Right lung (tissue), 5 donors: ENCODE data around the gene GNMT. TPM values are rescaled to one million over a fixed set of nuclear protein-coding genes. Genes with fewer than 3 reads are reported as not detected.
"Not testable (repeated sequence)": the region's sequence is repeated elsewhere in the genome, so short reads cannot be mapped to it uniquely, and the experiment has no call there.

Experiments used
- DNase-seq, 2 donors: peaks; one replicate each; pipeline ENCODE4 v3.0.0-alpha.2; 2013
- polyA plus RNA-seq, 5 donors: library from polyadenylated mRNA; unstranded; fragments of 120-200 nt; gene quantifications; one replicate each; pipeline versions ENCODE4 v1.2.1 to v1.2.3, GENCODE V29; 2013; ENCODE audit warnings: inconsistent platforms in 1 of 5, low replicate concordance in 1 of 5; ENCODE audit not compliant: insufficient read length in 5 of 5, insufficient read depth in 1 of 5

Gene GNMT
- polyA plus RNA-seq, 5 donors: 0.83 to 1.6 (median 1.3) TPM

DNA sequence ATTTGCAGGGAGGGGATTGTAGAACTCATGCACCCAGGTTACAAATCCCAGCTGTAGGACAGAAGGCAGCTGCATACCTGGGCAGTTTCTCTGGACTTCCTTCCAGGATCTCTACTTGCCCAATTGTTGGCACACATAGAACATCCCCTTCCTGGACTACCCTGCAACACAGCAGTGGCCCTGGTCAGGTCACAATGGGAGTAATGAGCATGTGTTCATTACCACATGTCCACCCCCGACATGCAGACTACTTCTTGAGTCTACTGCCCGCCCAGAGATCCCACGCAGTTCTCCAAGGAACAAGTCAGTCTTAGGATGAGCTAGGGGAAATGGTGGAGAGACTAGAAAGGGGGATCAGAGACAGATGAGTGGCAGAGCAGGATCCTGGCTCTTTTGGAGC lies 13.4 kb downstream of the GNMT start:
- no peak for DNase-seq

DNA sequence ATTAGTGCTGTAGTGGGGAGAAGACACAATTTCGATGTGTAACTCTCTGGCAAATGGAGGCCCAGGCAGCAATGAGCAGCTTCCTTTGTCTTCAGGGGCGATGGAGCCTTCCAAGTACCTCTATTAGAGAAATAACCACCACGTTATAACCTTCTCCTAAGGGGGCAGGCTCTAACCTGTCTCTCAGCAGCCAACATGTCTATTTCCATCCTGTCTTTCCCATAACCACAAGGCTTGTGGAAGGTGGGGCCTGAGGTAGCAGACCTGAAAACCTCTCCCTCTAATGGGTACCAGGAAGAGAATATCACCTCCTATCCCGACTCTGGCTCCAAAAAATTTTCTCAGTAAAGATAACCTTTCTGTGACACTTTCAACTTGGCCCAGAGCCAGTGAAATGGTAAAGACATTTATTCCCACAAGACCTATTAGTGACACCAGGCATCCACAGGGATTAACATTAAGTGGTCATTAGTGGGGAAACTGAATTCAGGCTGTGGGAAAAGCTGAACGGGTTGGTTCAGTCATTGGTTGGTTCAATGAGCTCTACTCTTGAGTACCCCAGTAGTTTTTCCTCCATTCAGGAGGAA lies 14.5 kb downstream of the GNMT start:
- no peak for DNase-seq

DNA sequence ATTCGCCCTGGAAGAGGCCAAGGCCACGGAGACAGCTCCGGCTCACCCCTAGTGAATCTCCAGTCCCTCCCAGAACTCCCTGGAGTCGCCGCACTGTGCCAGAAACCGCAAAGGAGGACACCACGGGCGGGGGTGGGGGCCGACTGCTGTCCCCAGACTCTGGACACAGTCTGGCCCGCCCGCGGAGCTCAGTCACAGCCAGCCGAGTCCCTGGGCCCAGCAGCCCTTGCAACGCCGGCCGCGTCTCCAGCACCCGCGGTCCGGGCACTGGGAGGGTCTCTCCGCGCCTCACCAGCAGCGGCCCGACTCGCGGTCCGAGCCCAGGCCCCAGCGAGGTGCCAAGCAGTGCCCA lies 17.9 kb downstream of the GNMT start:
- DNase-seq: no peak

DNA sequence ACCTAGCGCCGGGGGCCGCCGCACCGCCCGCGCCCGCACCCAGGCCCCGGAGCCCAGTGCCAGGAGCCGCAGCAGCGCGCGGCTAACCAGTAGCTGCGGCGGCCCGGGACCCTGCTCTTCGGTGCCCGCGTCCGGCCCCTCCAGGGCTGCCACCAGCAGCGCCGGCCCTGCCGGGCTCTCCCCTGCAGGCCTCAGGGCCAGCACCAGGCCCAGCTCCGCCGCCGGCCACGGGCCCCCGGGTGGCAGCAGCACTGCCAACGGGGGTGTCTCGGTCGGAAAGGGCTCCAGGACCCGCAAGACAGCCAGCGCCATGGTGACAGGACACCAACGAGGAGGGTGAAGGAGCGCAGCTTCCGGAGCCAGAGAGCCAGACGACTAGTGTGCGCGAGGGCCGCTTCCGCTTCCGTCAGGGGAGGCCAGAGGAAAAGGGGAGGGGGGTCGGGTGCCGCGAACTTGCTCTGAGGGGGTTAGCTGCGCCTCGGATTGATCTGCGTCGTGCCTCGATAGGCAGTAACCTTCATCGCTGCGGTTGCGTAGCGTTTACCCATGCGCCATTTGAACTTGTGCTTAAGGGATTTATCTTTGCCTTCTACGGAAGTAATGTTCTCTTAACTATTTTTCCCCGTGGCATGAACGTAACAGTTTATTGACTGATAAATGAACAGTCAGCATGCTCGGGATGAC lies 18.4 kb downstream of the GNMT start, which contains the start of gene PEX6:
TSS of gene PEX6 (minus strand) at position 343 of the 684 bp plus-strand sequence. CDS start at position 312, 31 bp downstream.
- peak; percentile 79 to 85 for DNase-seq

DNA sequence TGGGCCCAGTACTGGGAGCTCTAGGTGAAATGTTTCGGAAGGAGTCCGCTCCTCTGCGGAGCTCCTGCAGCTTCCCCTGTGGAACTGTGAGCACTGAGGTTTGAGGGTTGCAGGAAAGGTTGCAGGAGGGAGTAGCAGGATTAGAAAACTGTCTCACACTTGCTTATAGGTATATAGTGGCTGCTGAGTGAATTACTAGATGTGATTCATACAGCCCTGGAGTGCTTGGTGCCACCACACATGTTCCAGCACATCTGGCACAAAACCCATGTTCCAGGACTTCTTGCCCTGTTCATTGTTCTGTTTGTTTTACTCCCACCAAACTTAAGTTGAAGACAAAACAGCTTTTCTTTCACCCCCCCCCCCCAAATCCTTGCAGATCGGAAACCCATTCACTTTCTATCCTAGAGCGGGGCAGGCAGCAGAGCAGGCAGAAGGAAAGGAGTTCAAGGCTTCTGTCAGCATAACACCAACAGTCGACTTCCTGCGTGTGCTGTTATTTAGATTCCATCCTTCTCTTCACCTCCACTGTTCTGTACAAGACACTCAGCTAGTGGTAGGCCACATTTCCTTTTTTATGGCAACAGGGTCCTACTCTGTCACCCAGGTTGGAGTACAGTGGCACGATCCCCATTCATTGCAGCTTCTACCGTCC lies 19.1 kb downstream of the GNMT start:
- no peak for DNase-seq

DNA sequence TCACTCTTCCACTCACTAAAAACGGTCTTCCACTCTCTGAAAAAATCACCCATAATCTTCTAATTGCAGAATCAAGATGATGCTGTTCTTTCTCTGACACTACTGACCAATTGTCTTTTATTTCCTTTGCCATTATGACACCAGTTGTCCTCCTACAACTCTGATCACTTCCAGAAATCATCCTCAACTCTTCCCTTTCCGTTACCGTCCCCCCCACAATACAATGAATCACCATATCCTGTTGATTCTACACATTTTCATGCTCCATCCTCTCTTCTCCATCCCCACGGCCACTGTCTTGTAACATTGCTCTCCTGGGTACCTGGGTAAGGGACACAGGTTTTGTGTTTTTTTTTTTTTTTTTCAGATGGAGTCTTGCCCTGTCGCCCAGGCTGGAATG lies 21.3 kb downstream of the GNMT start:
- no peak for DNase-seq

DNA sequence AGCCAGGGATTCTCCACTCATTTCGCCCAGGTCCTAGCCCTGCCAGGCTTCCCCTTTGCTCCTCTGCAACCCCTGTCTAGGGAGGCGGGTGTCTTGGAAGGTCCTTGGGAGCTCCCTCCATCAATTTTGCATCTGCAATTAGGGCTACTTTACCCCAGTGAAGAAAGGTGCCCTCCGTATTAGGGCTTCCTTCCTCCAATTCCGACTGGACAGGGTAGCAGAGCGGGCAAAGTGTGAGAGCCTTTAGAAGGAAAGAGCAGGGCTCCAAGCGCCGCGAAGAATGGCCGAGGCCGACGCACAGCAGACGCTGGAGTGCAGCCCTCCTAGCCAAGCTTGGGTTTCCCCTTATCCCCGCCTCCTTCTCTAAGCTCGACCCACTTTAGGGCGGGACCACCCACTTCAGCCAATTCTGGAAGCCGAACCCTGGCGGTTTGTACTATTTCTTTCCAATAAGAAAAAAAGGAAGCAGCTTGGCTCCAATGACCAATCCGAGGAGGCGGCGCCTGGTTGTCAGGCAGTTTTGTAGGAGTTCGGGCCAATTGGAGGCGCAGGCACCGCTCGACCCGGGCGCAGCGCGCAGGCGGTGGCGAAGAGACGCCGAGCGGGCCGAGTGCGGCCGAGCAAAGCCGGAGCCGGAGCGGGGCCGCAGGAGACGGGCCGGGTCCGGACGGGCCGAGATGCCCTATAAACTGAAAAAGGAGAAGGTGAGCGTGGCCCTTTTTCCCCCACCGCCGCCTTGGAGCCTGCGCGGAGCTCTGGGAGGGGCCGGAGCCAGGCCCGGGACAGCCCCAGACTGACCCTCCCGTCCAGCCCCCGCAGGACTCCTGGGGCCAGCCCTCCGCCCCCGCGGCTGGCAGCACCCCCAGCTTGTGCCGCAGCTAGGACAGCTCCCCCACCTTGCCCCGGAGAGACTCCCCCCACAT lies 23.7 kb downstream of the GNMT start, which contains the start of gene PPP2R5D:
TSS of gene PPP2R5D (plus strand) at position 570 of the 923 bp plus-strand sequence. CDS start at position 678, 108 bp downstream.
- peak; percentile 95 to 98 for DNase-seq

DNA sequence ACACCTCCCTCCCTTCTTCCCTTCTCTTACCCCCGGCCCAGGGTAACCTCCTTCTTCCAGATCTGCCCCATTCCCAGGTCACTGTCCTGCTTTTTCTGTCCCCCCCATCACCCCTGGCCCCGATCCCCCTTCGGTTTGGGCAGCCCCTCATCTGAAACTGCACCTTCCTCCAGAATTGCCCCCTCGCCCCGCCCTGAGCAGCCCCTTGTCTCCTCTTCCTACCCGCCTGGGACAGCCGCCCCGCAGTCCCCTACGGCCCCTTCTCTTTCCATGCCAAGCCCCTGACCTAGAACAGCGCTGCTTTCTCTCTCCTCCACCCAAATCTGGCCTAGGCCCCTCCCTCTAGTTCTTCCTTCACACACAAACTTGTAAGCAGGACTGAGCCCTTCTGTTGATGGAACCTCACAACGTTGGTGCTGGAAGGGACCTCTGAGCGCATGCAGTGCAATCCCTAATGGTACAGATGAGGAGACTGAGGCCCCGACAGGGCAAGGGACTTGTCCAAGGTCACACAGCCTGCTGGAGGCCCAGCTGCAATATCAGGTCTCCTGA lies 24.4 kb downstream of the GNMT start:
- DNase-seq: no peak

DNA sequence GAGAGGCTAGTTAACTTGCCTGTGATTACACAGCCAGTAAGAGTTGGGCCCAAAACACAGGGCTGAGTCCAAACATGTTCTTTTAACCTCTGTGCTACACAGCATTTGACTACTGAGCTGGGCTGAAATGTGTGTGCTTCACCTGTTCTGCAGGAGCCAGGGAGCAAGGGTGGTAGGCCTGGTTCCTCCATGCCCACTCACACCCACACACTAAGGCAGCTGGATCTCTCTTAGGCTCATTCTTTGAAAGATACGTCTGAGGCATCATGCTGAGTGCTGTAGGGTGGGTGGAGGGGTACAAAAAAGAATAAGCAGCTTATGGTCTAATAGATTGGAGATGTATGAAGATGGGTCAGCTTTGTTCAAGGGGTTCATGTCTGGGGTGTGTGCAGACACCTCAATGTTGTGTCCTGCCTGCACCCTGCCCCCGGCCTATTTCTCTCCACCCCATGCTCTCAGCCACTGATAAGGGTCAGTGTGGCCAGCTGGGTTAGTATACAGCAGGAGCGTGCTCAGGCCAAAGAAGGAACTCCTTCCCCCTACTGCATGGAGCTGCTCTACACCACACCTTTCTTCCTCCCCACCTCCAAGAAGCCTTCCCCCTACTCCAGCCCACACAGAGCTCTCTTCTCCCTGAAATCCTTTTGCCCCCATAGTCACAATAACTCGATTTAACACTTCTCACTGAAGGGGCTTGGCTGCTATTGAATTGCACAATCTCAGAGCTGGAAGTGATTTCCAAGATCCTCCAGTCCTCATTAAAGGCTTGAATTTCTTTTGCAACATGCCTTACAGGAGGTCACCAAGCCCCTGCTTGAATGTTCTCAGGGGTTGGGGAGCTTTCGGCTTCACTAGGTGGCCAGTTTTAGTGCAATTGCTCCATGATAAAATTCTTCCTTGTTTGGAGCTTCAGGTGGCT lies 27.2 kb downstream of the GNMT start:
- peak in 1 of 2 donors; percentile 24 for DNase-seq

DNA sequence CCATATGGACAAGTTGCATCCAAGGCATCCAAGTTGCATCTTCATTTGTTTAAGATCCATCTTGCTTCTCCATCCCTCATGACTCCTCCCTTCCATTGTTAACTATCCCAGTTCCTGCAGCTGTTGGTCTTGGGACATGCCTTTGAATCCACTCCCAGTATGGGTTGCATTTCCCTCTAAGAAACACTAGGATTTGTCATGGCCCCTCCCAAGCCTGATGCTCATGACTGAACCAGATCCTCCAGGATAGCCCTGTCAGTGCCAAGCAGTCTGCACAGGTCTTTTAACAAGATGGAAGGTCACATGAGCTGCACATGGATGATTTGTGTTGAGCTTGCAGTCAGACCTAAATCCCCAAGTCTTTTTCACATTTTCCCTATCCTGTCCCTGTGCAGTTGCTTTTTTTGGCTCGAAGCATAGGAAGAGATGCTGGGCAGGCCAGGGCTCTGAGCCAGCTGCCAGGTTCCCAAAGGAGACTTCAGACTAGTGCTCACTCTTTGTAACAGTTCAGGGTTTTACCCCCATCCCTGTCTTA lies 28.0 kb downstream of the GNMT start:
- no peak for DNase-seq

DNA sequence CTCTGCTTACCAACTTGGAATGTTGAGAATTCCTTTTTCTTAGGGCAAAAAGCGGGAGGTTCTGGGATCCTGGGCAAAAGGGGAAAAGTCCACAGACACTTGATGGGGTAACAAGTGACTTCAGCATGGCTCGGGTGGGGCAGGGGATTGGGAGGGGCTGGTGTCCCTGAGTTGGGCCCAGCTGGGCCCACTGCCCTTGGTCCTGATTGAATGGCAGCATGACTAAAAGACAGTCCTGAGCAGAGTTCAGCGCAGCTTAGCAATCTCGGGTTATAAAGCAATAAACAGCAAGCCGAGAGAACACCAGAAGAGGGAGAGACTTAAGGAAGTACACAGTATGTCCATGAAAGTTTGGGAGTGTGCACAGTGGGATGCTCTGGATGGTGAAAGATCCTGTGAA lies 29.4 kb downstream of the GNMT start:
- DNase-seq: no peak

DNA sequence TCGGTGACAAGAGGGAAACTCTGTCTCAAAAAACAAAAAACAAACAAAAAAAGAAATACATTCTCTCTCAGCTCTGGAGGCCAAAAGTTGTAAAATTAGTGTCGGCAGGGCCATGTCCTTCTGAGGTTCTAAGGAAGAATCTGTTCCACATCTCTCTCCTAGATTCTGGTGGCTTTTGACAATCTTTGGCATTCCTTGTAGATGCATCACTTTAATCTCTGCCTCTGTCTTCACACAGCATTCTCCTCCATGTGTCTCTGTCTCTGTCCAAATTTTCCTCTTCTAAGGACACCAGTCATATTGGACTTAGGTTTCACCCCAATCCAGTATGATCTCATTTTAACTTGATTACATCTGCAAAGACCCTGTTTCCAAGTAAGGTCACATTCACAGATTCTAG lies 32.9 kb downstream of the GNMT start:
- DNase-seq: no peak

DNA sequence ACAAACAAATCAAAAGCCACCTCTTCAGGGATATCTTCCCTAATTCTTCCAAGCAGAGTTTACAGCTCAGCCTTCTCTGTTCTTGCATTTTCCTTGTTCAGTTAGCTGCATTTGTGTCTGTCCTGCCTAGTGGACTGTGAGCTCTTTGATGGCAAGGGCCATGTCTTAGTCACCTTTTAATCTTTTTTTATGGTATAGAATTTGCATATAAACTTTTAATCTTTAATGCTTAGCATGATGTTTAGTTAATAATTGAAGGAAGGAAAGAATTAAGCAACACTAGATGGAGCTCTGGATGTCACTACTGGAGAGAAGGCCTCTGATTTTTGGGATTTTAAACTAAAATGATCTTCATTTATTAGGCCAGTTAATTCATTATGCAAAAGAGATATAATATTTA lies 36.0 kb downstream of the GNMT start:
- no peak for DNase-seq

DNA sequence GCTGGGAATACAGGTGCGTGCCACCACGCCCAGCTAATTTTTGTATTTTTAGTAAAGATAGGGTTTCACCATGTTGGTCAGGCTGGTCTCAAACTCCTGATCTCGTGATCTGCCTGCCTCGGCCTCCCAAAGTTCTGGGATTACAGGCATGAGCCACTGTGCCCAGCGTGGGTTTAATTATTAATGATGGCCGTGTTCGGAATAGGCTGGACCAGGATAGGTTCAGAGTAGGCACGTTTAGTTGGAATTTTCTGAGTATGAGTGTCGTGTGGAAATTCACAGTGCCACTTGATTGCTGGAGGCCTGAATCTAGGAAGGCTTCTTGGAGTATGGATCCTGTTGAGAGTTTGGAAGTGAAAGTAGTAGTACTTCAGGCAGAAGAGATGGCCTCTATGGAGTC lies 37.7 kb downstream of the GNMT start:
- not testable (repeated sequence) for DNase-seq

DNA sequence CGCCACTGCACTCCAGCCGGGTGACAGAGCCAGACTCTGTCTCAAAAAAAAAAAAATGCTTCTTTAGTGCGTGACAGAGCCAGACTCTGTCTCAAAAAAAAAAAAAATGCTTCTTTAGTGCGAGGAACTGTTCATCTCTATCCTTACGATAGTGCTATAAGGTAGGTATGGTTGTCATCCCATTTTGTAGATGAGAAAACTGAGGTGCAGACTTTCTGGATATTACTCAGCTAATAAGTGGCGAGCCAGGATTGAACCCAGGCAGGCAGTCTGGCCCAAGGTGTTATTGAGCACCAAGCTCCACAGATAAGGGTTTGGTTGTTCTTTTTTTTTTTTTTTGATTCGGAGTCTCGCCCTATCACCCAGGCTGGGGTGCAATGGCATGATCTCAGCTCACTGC lies 41.3 kb downstream of the GNMT start:
- no peak for DNase-seq

DNA sequence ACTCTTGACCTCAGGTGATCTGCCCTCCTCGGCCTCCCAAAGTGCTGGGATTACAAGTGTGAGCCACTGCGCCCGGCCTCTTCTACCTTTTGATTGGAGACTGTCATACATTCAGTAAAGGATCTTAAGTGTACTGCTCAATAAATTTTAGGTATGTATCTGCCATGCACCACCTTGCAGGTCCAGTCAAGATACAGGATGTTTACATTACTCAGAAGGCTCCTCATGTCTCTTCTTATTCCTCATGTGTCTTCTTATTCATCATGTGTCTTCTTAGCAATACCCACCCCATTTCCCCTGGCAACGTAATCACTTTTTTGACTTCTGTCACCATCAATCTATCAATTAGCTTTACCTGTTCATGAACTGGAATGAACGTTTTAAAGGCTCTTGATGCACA lies 45.3 kb downstream of the GNMT start:
- DNase-seq: no peak

DNA sequence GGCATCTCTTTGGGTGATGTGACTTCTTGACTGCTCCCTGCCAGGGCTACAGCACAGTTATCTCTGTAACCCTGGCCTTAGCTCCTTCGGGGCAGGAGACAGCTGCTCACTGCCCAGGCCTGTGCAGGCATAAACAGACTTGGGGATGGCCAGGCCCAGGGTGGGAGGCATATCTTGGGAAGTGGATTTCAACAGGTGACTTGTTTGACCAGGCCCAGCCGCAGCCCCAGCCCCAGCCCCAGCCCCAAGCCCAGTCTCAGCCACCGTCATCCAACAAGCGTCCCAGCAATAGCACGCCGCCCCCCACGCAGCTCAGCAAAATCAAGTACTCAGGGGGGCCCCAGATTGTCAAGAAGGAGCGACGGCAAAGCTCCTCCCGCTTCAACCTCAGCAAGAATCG lies 45.7 kb downstream of the GNMT start:
- no peak for DNase-seq

DNA sequence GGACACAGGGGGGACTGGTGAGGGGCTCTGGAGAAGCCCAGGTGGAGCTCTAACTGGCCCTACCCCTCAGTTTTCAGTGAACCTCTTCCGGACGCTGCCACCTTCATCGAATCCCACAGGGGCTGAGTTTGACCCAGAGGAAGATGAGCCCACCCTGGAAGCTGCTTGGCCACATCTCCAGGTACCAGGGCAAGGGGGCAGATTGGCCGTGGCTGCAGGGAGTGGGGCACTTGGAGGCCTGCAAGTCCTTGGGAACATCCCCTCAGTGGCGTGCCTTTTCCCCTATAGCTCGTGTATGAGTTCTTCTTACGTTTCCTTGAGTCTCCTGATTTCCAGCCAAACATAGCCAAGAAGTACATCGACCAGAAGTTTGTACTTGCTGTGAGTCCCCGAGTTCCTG lies 46.6 kb downstream of the GNMT start:
- DNase-seq: no peak

DNA sequence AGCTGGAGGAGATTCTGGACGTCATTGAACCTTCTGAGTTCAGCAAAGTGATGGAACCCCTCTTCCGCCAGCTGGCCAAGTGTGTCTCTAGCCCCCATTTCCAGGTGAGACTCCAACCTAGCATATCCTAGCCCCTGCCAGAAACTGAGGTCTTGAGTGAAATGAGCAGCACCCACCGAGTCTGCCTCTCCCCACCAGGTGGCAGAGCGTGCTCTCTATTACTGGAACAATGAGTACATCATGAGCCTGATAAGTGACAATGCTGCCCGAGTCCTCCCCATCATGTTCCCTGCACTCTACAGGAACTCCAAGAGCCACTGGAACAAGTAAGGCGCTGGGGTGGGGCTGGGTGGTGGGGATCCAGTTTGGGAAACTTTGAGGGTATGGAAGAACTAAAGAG lies 48.6 kb downstream of the GNMT start:
- DNase-seq: no peak

DNA sequence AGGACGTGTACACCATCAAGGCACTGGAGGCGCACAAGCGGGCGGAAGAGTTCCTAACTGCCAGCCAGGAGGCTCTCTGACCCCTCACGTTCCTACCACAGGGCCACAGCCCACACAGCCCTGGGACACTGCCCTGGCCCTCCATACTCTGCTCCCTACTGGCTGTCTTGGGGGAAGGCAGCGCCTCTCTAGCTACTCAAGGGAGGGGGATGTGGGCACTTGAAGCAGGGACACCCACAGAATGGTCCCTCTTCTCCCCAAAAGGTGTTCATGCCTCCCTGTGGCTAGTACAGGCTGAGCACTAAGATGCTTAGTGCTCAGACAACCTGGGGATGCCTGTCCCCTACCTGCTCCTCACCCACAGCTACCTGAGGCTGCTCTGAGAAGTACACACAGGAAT lies 50.7 kb downstream of the GNMT start:
- no peak for DNase-seq
